ENCODE results near the gene SRCIN1. TPM values are rescaled to one million over a fixed set of nuclear protein-coding genes. Genes with fewer than 3 reads are reported as not detected.
"Not testable (repeated sequence)": the region's sequence is repeated elsewhere in the genome, so short reads cannot be mapped to it uniquely, and the experiment has no call there.

Gene SRCIN1
- total RNA-seq, 4 donors from 2014 or later: 11.0 to 36.5 (median 17.4) TPM

DNA sequence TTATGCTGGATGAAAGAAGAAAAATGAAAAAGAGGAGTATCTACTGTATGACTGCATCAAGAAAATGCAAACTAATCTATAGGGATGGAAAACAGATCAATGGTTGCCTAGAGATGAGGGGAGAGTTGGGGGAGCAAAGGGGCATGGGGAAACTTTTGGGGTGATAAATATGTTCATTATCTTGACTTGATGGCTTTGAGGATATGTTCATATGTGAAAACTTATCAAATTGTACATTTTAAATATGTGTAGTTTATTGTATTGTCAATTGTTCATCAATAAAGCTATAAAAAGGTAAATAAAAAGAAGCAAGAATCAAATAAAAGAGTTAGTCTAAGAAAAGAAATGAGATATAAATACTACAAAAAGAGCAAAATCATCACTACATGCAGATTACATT, 19.7 kb upstream of the SRCIN1 start:
- Histone ChIP-seq H3K27ac (no peak overlapping the region), H3K36me3 (no peaks in the 10 kb centered on the region), H3K9me3 (no peaks in the 10 kb centered on the region), H3K4me1 (no peaks in the 10 kb centered on the region), H3K4me3 (no peak overlapping the region), H3K27me3 (peaks cover 13% of the 10 kb centered on the region)
- no peak for TF ChIP-seq POLR2A (IDR thresholded peaks at IDR 0.05)
- TF ChIP-seq, protein P1, sequence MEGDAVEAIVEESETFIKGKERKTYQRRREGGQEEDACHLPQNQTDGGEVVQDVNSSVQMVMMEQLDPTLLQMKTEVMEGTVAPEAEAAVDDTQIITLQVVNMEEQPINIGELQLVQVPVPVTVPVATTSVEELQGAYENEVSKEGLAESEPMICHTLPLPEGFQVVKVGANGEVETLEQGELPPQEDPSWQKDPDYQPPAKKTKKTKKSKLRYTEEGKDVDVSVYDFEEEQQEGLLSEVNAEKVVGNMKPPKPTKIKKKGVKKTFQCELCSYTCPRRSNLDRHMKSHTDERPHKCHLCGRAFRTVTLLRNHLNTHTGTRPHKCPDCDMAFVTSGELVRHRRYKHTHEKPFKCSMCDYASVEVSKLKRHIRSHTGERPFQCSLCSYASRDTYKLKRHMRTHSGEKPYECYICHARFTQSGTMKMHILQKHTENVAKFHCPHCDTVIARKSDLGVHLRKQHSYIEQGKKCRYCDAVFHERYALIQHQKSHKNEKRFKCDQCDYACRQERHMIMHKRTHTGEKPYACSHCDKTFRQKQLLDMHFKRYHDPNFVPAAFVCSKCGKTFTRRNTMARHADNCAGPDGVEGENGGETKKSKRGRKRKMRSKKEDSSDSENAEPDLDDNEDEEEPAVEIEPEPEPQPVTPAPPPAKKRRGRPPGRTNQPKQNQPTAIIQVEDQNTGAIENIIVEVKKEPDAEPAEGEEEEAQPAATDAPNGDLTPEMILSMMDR (IDR thresholded peaks at IDR 0.05): no peak
- no peak for TF ChIP-seq POLR2AphosphoS5 (IDR thresholded peaks at IDR 0.05)
- no peak for TF ChIP-seq EP300 (IDR thresholded peaks at IDR 0.05)
- no peak for DNase-seq (ENCODE audit: low spot score in 2 of 2)

DNA sequence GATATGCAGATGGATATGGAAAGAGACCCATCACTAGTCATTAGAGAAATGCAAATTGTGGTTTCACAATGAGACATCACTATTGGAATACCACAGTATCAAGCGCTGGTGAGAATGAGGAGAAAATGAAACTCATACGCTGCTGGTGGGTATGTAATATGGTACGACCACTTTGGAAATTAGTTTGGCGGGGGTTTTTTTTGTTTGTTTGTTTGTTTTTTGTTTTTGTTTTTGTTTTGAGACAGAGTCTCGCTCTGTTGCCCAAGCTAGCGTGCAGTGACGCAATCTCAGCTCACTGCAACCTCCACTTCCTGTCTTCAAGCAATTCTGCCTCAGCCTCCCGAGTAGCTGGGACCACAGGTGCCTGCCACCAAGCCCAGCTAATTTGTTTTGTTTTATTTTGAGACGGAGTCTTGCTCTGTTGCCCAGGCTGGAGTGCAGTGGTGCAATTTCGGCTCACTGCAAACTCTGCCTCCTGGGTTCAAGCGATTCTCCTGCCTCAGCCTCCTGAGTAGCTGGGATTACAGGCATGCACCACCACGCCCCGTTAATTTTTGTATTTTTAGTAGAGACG, 19.1 kb upstream of the SRCIN1 start:
- peak in 1 of 2 donors; percentile 11 for DNase-seq (ENCODE audit: low spot score in 2 of 2)
- H3K36me3 ChIP-seq, H3K9me3 ChIP-seq, H3K4me3 ChIP-seq, H3K27ac ChIP-seq, H3K4me1 ChIP-seq: not testable (repeated sequence)
- 82% methylated on average over 14 of the region's 14 CpGs for WGBS
- peaks cover 14% of the 10 kb centered on the region for H3K27me3 ChIP-seq

DNA sequence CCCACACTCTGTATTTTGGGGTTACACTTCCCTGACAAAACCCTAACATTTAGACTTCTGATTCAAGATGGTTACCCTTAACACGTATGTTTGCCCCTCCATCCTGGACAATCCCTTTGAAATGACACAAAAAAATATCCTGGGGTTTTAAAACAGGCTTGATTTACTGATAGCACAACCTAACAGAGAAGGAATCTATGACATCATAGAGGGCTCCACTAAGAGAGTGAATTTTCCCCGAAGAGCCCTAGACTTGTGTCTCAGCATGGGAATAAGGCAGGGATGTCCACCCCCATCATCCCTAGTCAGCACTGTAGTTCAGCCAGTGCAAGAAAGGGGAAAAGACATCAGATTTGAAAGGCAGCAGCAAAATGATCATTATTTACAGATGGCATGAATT, 15.8 kb upstream of the SRCIN1 start:
- H3K27me3 ChIP-seq: peaks cover 28% of the 10 kb centered on the region
- no peaks in the 10 kb centered on the region for H3K36me3 ChIP-seq
- no peak overlapping the region for H3K4me3 ChIP-seq
- 72% methylated on average over 2 of the region's 2 CpGs for WGBS
- no peak overlapping the region for H3K27ac ChIP-seq
- no peak for TF ChIP-seq POLR2A (IDR thresholded peaks at IDR 0.05)
- TF ChIP-seq EP300 (IDR thresholded peaks at IDR 0.05): no peak
- TF ChIP-seq, protein P1 (IDR thresholded peaks at IDR 0.05): no peak
- TF ChIP-seq POLR2AphosphoS5 (IDR thresholded peaks at IDR 0.05): no peak
- DNase-seq (ENCODE audit: low spot score in 2 of 2): no peak
- no peaks in the 10 kb centered on the region for H3K9me3 ChIP-seq
- no peaks in the 10 kb centered on the region for H3K4me1 ChIP-seq

DNA sequence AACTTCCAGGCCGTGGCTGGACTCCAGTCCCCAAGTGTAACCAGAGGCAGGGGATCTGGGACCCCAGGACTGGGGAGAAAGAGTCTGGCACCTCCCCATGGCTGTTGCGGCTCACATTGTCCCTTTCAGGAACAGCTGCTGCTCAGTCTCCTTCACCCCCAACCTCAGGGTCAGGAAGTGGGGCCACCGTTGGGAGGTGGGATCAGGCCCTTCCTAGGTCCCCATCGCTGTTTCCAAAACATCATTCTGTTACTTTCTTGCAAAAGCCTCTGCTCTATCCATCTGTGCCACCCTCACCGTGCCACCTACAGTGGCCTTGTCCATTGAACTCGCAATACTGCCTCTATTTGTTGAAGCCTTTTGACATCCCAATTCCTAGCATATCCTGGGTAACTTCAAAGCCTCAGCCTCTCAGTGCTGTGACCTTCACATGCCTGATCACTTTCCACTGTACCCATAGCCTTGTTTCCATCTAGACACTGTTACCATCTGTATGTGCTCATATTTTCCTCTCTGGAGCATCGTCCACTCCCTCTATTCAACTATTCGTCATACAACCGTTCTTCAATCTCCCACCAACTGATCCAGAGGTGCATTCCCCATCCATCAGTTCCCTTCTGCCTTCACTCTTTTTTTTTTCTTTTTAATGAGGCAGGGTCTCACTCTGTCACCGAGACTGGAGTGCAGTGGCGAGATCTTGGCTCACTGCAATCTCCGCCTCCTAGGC, 15.0 kb upstream of the SRCIN1 start:
- Histone ChIP-seq H3K27ac (no peak overlapping the region), H3K36me3 (no peaks in the 10 kb centered on the region), H3K4me1 (no peaks in the 10 kb centered on the region), H3K9me3 (no peaks in the 10 kb centered on the region), H3K27me3 (peaks cover 28% of the 10 kb centered on the region), H3K4me3 (no peak overlapping the region)
- DNase-seq (ENCODE audit: low spot score in 2 of 2): peak; percentile 32 to 35
- 77% methylated on average over 12 of the region's 12 CpGs for WGBS
- TF ChIP-seq POLR2AphosphoS5 (IDR thresholded peaks at IDR 0.05) (no peak), EP300 (IDR thresholded peaks at IDR 0.05) (no peak)
- TF ChIP-seq, protein P1 (IDR thresholded peaks at IDR 0.05): no peak

DNA sequence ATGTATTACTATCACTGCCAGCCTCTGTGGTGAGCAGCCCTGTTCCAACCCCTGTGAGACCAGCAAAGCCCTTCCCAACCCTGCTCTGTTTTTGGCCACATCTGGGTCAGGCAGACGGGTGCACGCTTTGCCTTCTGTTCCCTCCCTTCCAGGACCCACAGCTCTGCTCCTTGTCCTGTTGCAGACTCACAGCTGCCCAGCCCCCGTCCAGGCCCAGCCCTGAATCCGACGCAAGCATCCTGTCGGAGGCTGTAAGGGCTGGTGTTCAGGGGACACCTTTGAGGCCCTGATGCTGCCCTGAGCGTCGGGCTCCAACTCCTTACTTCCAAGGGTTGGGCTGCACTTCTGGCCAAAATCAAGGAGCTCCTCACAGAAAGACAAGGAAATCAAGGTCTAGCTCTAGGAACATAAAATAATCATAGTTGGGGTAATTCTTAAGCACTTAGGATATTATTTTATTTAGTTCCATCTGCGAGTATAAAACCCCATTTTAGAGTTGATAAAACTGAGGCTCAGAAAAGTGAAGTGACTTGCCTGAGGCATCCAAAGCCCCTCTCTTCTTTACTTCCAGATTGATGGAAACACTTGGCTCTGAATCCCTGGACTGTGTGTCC, 14.3 kb upstream of the SRCIN1 start:
- H3K27me3 ChIP-seq: peaks cover 26% of the 10 kb centered on the region
- TF ChIP-seq, protein P1 (IDR thresholded peaks at IDR 0.05): no peak
- TF ChIP-seq POLR2AphosphoS5 (IDR thresholded peaks at IDR 0.05): no peak
- no peak for TF ChIP-seq POLR2A (IDR thresholded peaks at IDR 0.05)
- no peak for TF ChIP-seq EP300 (IDR thresholded peaks at IDR 0.05)
- no peaks in the 10 kb centered on the region for H3K36me3 ChIP-seq
- H3K4me3 ChIP-seq: no peak overlapping the region
- no peaks in the 10 kb centered on the region for H3K9me3 ChIP-seq
- H3K27ac ChIP-seq: no peak overlapping the region
- H3K4me1 ChIP-seq: no peaks in the 10 kb centered on the region
- WGBS: 76% methylated on average over 9 of the region's 9 CpGs
- DNase-seq (ENCODE audit: low spot score in 2 of 2): peak; percentile 24 to 44
